Esophagus muscularis mucosa (tissue), 3 donors: ENCODE measurements around the gene NAV2.

Source experiments
- POLR2AphosphoS5 ChIP-seq, 2 donors: sonication (generic); formaldehyde crosslinking; IDR thresholded peaks; one replicate each; pipeline ENCODE4 v1.6.1; 2017; ENCODE audit warnings: antibody characterized with exemption in 2 of 2
- TF ChIP-seq, protein P1 (sequence below), 3 experiments: fragments of 200-600 bp in 2 of 3; fragments of 450-650 bp in 1 of 3; sonication (generic) in 2 of 3; IDR thresholded peaks; one replicate each; pipeline ENCODE4 v1.5.1; 2017 to 2019; ENCODE audit warnings: antibody characterized with exemption in 3 of 3, mild to moderate bottlenecking in 2 of 3, moderate library complexity in 1 of 3

DNA sequence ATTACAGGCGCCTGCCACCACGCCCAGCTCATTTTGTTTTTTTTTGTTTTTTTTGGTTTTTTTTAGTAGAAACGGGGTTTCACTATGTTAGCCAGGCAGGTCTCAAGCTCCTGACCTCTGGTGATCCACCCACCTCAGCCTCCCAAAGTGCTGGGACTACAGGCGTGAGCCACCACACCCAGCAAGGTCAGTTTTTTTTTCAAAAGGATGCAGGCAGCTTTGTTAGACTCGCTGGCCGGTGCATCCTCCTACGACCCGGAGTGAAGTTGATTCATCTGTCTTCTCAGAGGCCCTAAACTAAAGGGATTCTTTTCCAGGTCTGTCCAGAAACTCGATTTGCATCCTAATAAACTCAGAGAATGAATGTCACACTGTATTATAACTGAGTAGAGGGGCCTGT is 265.3 kb downstream of the NAV2 start:
- no peak for TF ChIP-seq POLR2AphosphoS5 (IDR thresholded peaks at IDR 0.05)
- TF ChIP-seq, protein P1, sequence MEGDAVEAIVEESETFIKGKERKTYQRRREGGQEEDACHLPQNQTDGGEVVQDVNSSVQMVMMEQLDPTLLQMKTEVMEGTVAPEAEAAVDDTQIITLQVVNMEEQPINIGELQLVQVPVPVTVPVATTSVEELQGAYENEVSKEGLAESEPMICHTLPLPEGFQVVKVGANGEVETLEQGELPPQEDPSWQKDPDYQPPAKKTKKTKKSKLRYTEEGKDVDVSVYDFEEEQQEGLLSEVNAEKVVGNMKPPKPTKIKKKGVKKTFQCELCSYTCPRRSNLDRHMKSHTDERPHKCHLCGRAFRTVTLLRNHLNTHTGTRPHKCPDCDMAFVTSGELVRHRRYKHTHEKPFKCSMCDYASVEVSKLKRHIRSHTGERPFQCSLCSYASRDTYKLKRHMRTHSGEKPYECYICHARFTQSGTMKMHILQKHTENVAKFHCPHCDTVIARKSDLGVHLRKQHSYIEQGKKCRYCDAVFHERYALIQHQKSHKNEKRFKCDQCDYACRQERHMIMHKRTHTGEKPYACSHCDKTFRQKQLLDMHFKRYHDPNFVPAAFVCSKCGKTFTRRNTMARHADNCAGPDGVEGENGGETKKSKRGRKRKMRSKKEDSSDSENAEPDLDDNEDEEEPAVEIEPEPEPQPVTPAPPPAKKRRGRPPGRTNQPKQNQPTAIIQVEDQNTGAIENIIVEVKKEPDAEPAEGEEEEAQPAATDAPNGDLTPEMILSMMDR (IDR thresholded peaks at IDR 0.05) = no peak
